Measurements from ENCODE around the gene SAMD4A.

The SAMD4A gene

DNA sequence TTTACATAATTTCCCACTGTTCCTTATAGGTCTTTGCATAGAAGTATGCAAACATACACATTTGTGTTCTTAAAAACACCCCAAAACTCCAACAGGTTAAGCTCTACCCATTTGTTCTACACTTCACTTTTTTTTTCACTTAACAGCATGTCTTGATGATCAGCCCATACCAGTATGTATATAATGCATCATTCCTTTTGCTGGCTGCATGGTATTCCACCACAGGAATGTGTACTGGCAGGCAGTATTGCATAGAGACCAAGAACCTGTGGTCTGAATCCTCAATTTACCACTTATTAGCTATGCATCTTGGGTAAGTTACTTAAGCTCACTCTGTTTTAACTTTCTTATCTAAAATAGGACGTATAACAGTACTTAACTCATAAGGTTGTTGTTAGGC lies 65.5 kb downstream of the SAMD4A start:
- no peak for DNase-seq
- no peak for ATAC-seq

- no peak for DNase-seq
- ATAC-seq, result no peak
Observed at GRCh38 chr14:54633076-54633475, 66.1 kb downstream of the SAMD4A start.

DNA sequence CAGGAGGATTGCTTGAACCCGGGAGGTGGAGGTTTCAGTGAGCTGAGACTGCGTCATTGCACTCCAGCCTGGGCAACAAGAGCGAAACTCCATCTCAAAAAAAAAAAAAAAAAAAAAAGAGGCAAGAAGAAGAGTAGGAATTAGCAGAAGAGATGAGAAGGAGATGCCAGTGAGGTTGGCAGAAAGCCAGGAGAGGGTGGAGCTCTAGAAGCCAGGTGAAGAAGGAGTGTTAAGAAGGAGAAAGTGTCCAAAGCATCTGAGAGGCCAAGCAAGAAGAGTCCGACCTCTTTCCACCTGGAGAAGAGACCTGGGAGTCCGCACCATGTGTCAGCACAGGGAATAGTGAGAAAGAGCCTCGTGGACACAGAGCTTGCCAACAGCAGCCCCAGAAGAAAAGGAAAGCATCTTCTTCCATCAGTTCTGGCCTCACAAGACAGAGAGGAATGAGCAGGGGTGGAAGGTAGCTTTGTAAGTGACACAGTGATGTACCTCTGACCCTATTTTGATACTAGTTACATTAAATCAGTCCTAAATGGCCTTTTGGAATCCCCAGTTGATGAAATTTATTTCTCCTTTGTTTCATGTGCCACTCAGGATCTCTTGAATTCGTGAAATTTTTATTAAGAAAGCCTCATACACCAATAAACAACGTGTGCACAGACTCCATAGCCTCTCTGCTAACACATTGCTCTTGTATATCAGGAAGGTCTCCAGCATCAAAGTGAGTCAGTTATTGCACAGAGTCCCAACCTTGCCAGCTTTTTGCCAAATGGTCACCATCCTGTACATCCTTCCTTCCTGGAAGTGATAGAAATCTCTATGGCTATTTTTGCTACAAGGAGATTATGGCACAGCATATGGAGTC lies 70.6 kb downstream of the SAMD4A start:
- no peak for ATAC-seq
- DNase-seq, result no peak

- DNase-seq (no peak), ATAC-seq (no peak)
Observed at GRCh38 chr14:54638135-54638446, 71.2 kb downstream of the SAMD4A start.

- ATAC-seq, result no peak
Observed at GRCh38 chr14:54639611-54640010, 72.7 kb downstream of the SAMD4A start.

DNA sequence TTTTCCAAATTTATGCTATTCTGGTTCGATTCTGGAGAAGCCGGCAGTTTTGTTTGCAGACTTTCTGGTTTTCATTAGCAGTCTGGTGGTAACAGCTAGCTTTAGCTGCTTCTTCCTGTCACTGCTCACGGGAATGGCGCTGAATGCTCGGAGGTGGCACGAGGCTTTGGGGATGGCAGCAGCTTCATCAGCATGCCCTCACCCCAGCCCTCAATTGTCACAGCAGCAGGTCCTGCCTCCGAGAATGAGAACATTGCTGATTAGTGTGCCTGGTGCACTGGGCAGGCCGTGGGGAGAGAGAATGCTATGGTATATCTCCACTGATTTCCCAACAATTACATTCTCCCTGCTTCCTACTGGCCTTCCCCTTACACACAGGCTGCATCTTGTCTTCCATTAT lies 73.6 kb downstream of the SAMD4A start:
- ATAC-seq, result no peak
- DNase-seq, result no peak

More at GRCh38 chr14:54639611-54640010, 72.7 kb downstream of the SAMD4A start:
- DNase-seq, result no peak

DNA sequence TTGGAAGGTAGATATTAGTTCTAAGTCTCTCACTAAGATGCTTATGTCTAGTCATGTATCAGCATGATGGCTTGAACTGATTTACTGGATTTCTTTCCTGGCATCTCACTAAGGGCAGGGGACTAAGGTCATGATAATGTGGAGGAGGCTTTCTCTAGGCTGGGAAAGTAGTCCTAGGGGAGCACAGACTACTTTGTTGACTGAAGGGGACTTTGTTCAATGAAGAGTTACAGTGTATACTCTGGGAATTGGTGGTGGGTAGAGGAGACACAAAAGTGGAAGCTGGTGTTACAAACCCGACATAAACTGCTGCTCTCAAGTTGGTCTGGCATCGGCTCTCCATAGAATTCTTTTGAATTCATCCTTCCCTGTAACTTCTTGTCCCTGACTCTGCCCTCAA lies 75.2 kb downstream of the SAMD4A start:
- ATAC-seq (no peak), DNase-seq (no peak)

- DNase-seq, result no peak
- ATAC-seq, result no peak
Observed at GRCh38 chr14:54642801-54643695, 76.1 kb downstream of the SAMD4A start.

DNA sequence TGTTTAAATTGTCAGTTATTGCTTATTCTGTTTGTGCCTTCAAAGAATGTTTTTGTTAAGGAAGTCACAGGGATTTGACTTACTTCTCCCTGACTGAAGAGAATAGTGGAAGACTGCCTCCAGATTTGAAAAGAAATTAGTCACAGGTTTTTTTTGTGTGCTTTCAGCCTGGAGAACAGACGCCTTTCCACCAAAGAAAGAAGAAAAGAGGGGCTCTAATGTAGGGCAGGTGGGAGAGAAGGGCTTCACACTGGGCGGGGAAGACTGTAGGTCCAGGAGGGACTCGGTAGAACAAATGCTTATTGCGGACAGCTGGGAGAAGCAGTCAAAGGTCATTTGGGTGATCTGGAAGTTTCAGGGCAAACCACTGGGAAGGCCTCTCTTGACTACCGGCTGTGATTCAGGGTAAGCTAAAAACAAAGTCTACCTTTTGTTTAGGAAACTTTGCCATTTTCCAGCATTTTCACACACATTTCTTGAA lies 76.8 kb downstream of the SAMD4A start:
- no peak for DNase-seq
- no peak for ATAC-seq

DNA sequence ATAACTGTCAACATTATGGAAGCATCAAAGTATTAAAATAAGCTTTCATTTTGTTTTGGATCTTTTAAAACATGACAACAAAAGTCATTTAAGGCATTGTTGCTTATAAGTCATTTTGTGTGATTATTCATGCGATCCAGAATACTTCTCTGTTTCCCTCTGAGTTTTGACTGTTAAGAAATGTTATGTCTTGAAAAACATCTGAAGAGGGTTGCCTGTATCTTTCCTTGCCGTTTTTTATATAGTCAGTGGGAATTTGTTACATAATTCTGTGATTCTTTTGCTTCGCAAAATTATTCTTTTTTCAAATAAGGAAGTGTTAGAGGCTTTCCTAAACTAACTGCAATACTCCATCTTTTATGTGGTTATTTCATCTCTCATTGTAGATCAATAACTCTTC lies 78.7 kb downstream of the SAMD4A start:
- no peak for DNase-seq
- ATAC-seq, result no peak

GRCh38 chr14:54646626-54647025 lies 79.7 kb downstream of the SAMD4A start:
- DNase-seq (no peak), ATAC-seq (peak; percentile 58)

DNA sequence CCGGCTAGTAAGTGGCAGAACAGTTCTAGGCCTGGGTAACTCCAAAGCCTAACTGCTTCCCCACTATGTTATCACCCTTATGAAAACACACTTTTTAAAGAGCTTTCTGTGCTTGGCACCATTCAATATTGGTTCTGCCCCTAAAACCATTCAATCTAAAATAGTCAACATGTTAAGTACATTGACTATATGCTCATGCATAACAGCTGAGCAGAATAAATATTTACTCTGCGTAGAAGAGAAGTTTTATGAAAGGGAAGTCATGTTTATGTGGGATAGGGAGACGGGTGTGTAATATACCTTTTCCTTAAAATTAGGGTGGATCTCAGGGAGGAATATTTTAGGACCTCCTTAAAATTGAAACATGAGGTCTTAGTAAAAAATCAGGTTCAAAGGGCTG lies 80.5 kb downstream of the SAMD4A start:
- DNase-seq (no peak), ATAC-seq (no peak)

- ATAC-seq (no peak), DNase-seq (no peak)
Observed at GRCh38 chr14:54649056-54649455, 82.1 kb downstream of the SAMD4A start.

DNA sequence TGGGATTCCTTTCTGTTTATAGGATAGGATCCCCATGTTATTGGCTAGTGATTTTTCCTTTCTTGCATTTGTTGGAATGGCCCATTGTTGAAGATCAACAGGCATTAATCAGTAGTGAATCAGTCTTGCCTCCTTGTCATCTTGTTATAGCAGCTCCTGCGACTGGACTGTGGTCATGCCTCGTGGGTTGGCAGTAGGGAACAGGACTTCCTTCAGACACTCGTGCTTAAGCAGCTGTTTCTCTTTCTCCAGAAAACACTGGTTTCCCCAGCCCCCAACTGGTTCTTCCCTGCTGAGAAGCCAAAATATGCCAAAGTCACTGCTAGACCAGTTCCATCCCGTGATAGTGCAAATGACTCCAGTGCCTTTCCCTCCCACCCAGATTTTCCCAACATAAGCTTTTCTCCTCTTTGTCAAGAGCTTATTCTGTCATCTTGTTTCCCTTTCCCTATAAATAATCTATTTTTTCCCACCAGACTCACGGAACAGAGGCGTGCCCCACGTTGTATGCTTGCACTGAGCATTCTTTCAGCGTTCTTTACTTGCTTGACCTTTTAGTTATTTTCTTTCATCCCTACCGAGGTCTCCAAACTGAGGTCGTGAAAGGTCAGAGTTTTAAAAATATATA lies 83.5 kb downstream of the SAMD4A start:
- ATAC-seq (peak; percentile 61), DNase-seq (no peak)

DNA sequence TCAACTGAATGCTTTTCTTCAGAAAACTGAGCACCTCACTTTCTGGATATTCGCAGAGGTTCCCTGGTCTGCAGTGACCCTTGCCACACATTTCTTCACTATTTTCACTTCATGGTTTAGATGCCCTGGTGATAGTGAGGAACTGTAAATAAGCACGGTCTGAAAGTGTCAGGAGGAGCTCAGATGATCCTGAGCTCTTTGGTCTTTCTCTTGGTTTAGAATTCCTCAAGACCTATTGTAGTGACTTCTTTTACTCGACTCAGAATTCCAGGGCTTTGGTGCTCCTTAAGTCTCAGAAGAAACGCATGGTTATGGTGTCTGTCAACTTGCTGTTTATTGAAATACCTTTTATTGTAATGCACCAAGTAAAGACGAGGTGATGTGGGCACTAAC lies 84.0 kb downstream of the SAMD4A start:
- ATAC-seq (no peak), DNase-seq (no peak)

- DNase-seq (no peak), ATAC-seq (no peak)
Observed at GRCh38 chr14:54651649-54652048, 84.7 kb downstream of the SAMD4A start.

GRCh38 chr14:54652188-54652587 lies 85.3 kb downstream of the SAMD4A start:
- no peak for ATAC-seq
- DNase-seq, result no peak

GRCh38 chr14:54652605-54653052 lies 85.7 kb downstream of the SAMD4A start:
- DNase-seq, result no peak
- no peak for ATAC-seq

- ATAC-seq, result no peak
Observed at GRCh38 chr14:54653712-54654469, 87.0 kb downstream of the SAMD4A start.

DNA sequence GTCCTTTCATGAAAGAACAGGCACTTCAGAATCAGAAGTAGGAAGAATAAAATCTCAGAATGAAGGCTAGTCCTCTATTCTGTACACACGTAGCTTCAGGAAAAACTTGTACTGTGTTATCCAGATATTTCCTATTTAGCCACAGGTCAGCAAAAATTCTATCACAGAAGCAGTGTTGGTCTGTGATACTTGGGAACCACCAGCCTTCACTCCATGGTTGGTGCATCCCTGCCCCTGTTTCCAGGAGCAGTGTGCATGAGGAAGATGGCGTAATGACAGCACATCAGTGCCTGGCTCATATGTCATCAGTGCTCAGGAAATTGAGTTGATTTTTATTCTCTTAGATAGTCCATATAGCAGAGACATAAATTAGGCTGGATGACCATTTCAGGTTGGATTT lies 87.7 kb downstream of the SAMD4A start:
- ATAC-seq, result no peak
- no peak for DNase-seq

More at GRCh38 chr14:54653712-54654469, 87.0 kb downstream of the SAMD4A start:
- DNase-seq, result no peak

DNA sequence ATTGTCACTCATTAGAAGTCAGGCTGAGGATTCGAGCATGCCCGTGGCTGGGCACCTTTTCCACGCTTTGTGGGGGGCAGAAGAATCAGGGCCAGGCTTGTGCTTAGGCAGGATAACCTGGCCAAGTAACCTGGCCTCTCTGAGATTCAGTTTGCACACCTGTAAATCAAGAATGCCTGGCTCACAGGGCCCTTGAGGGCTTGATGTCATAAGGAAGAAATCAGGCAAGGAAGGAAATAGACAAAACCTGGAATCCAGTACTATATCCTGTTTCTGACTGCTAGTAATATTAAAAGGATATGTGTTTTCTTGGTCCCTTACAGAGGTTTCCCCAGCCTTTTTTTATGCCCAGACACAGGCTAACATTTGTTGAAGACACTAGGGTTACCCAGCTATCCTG lies 91.9 kb downstream of the SAMD4A start:
- ATAC-seq, result no peak
- no peak for DNase-seq

DNA sequence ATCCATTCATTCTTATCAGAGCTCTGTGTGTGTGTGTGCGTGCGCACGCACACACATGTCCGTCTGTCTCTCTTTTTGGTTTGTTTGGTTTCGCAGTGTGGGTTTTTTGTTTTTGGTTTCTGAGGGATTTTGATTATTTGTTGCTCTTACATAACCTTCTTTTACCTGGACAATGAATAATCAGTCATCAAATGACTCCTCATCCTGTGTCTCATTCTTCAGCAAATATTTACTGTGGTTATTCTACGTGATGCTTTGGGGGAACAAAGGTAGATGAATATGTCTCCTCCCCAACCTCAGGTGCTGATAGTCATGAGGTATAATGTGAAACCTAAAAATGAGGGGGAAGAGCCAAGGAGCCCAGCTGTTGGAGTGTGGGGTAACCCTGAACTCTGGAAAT lies 92.4 kb downstream of the SAMD4A start:
- DNase-seq, result no peak
- no peak for ATAC-seq

Data from stimulated activated naive CD8-positive, alpha-beta T cell treated with anti-CD3 and anti-CD28 coated beads, Interleukin-15, Interleukin-2, amounts not matched to agents 100 U/mL and 50 U/mL, for 24 hours (primary cell).